K562 (cell line): ENCODE measurements around the gene VPS35L. TPM values are rescaled to one million over a fixed set of nuclear protein-coding genes. Genes with fewer than 3 reads are reported as not detected.

Source experiments
- BACH1 ChIP-seq: fragments of 200-800 bp; sonication (Bioruptor generic); IDR thresholded peaks from 2 replicates; pipeline ENCODE4 v1.6.1; 2016; ENCODE audit warnings: missing genetic modification characterization, missing compliant biosample characterization
- CHAMP1 ChIP-seq: fragments of 450-650 bp; IDR thresholded peaks from 2 replicates; pipeline ENCODE4 v1.6.1; 2016; ENCODE audit warnings: mild to moderate bottlenecking
- CHD4 ChIP-seq: fragments of 200-600 bp; sonication (generic); IDR thresholded peaks from 3 replicates; pipeline ENCODE4 v1.6.1; 2012; ENCODE audit warnings: low read depth, mild to moderate bottlenecking, mixed read lengths, low read length, inconsistent platforms; ENCODE audit not compliant: insufficient read depth, insufficient replicate concordance, poor library complexity, severe bottlenecking
- E2F4 ChIP-seq: sonication (generic); formaldehyde crosslinking; IDR thresholded peaks from 2 replicates; pipeline ENCODE4 v1.8.0; 2022; ENCODE audit warnings: mild to moderate bottlenecking, low read depth, missing genetic modification reagents
- ELF1 ChIP-seq: fragments of 200-800 bp; sonication (Bioruptor generic); IDR thresholded peaks from 2 replicates; pipeline ENCODE4 v1.6.1; 2016; ENCODE audit warnings: missing genetic modification characterization, missing compliant biosample characterization
- MLX ChIP-seq, 2 experiments: fragments of 450-650 bp in 1 of 2; sonication (generic) in 1 of 2; formaldehyde crosslinking; conservative IDR thresholded peaks; 2 replicates each; pipeline versions ENCODE4 v1.4.0 to v1.8.1; 2020 to 2022; ENCODE audit warnings: mild to moderate bottlenecking in 1 of 2, missing genetic modification reagents in 1 of 2
- MYBL2 ChIP-seq, 2 experiments: fragments of 450-650 bp in 1 of 2; sonication (generic) in 1 of 2; formaldehyde crosslinking in 1 of 2; IDR thresholded peaks; 2 replicates each; pipeline versions ENCODE4 v1.6.1 to v1.8.1; 2017 to 2022; ENCODE audit warnings: borderline replicate concordance in 1 of 2, inconsistent platforms in 1 of 2, low read depth in 1 of 2, mild to moderate bottlenecking in 1 of 2, missing genetic modification reagents in 1 of 2, moderate library complexity in 1 of 2
- RAD21 ChIP-seq, 2 experiments: fragments of 250-450 bp in 1 of 2; fragments of 450-650 bp in 1 of 2; sonication (Bioruptor Pico) in 1 of 2; formaldehyde crosslinking in 1 of 2; IDR thresholded peaks in 1 of 2; conservative IDR thresholded peaks in 1 of 2; 2 replicates each; pipeline versions ENCODE4 v1.4.0 to v1.8.0; 2020 to 2022; ENCODE audit warnings: mild to moderate bottlenecking in 2 of 2, moderate library complexity in 1 of 2
- RFX1 ChIP-seq: fragments of 450-650 bp; IDR thresholded peaks from 2 replicates; pipeline ENCODE4 v1.6.1; 2016; ENCODE audit warnings: mild to moderate bottlenecking, moderate library complexity
- RNF2 ChIP-seq: sonication (generic); IDR thresholded peaks from 2 replicates; pipeline ENCODE4 v1.6.1; 2016
- SP2 ChIP-seq: IDR thresholded peaks from 2 replicates; pipeline ENCODE4 v1.6.1; 2011; ENCODE audit warnings: mild to moderate bottlenecking, low read depth, low read length, moderate library complexity; ENCODE audit not compliant: poor library complexity, severe bottlenecking; ENCODE audit errors: extremely low read depth
- ZNF507 ChIP-seq: conservative IDR thresholded peaks from 2 replicates; pipeline ENCODE4 v1.6.1; 2017; ENCODE audit warnings: missing genetic modification characterization, missing compliant biosample characterization
- ZNF766 ChIP-seq: fragments of 200-800 bp; sonication (Bioruptor generic); conservative IDR thresholded peaks from 2 replicates; pipeline ENCODE4 v1.6.1; 2016; ENCODE audit warnings: missing genetic modification characterization, missing compliant biosample characterization
- polyA plus RNA-seq, 8 experiments: library from polyadenylated mRNA; depleted of rRNA in 4 of 8; stranded (reverse) in 5 of 8; unstranded in 3 of 8; fragments of >200 nt; fragmentation: Nextera tagmentation in 2 of 8; fragmentation: Illumina TruSeq in 1 of 8; extraction: Ambion mirVana in 2 of 8; extraction: Trizol in 1 of 8; gene quantifications; 2 replicates each; pipeline versions ENCODE4 v1.2.1 to v1.2.3, GENCODE V29; 2011 to 2014; ENCODE audit warnings: inconsistent platforms in 1 of 8, missing spikeins in 1 of 8
- total RNA-seq, 7 experiments: library from RNA; depleted of rRNA in 6 of 7; stranded (reverse); fragments of >200 nt in 6 of 7; fragmentation: Illumina TruSeq in 2 of 7; extraction: Trizol in 2 of 7; gene quantifications; 2 replicates each; pipeline versions ENCODE4 v1.2.1 to v1.2.3, GENCODE V29; 2011 to 2021; ENCODE audit warnings: low replicate concordance in 1 of 7
- TF ChIP-seq, protein P1 (sequence below): sonication (generic); formaldehyde crosslinking; IDR thresholded peaks from 2 replicates; pipeline ENCODE4 v1.8.1; 2023; ENCODE audit warnings: mild to moderate bottlenecking, missing genetic modification reagents
- TF ChIP-seq, protein P2 (sequence below), 2 experiments: fragments of 450-650 bp in 1 of 2; sonication (generic) in 1 of 2; formaldehyde crosslinking in 1 of 2; IDR thresholded peaks in 1 of 2; conservative IDR thresholded peaks in 1 of 2; 2 replicates each; pipeline versions ENCODE4 v1.6.1 to v1.8.1; 2016 to 2023; ENCODE audit warnings: mild to moderate bottlenecking in 2 of 2, moderate library complexity in 2 of 2, inconsistent platforms in 1 of 2, missing genetic modification reagents in 1 of 2
- TF ChIP-seq, protein P3 (sequence below): fragments of 450-650 bp; IDR thresholded peaks from 2 replicates; pipeline ENCODE4 v1.6.1; 2016; ENCODE audit warnings: low read depth, mild to moderate bottlenecking, moderate library complexity

The VPS35L gene
- total and polyA plus RNA-seq, 9 of the 15 experiments (the other 6 are each of a cell fraction or from before 2014, with no cell fraction given), result 10.2 to 30.4 (median 20.1) TPM

DNA sequence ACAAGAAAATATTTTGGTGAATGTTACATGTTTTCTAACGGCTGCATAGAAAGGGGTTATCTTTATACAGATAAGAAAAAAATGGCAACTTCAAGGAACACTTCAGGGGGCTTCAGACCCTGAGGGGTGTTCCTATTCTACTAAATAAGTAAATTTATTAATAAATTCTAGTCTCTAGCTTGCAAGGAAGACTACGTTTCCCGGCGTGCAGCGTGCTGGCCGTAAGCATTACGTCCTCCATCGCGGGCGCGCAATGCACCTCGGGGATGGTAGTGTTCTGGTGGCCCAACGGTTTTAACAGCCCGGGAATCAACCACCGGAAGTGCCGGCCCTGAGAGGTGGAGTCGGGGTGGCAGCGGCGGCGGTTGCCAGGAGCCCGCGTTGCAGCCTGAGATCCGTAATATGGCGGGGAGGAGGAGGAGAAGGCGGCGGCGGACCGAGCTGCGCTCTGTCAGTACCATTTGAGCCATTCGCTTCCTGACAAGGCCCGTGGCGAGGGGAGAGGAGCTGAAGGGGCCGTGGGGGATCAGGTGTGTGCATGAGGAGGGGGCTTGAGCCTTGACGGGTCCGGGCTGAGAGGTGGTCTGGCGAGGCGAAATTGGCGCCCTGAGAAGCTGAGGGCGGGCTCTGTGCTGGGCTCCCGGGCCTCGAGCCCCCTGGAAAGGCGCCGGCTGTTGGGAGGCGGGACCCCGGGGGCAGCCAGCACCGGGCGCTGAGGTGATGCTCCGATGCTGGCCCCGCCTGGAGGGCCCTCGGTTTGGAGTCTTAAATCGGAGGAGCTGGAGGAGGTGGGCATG, 31.7 kb upstream of the VPS35L start, which contains the start of gene CCP110 (continued):
- TF ChIP-seq CHAMP1 (no peak), RNF2 (0 out of 2 replicates have a peak, but pooled peaks have one; percentile 13), RAD21 (CRISPR knock-in tag; conservative IDR thresholded peaks at IDR 0.05 in 1 of 2, IDR thresholded peaks at IDR 0.05 in 1 of 2) (no peak), BACH1 (no peak), MLX (CRISPR knock-in tag; conservative IDR thresholded peaks at IDR 0.05) (no peak), E2F4 (CRISPR knock-in tag) (peak; percentile 67; the same call in 1 of the 2 replicates), MYBL2 (IDR thresholded peaks at IDR 0.05; ENCODE audit: low read depth) (peak; percentile 88), MYBL2 (CRISPR knock-in tag; IDR thresholded peaks at IDR 0.05; ENCODE audit: borderline replicate concordance) (no peak), SP2 (no peak), ELF1 (tag) (peak; percentile 82), ZNF766 (peak; percentile 93), RFX1 (peak; percentile 93), CHD4 (no peak), ZNF507 (tag) (no peak)
- TF ChIP-seq, protein P1, sequence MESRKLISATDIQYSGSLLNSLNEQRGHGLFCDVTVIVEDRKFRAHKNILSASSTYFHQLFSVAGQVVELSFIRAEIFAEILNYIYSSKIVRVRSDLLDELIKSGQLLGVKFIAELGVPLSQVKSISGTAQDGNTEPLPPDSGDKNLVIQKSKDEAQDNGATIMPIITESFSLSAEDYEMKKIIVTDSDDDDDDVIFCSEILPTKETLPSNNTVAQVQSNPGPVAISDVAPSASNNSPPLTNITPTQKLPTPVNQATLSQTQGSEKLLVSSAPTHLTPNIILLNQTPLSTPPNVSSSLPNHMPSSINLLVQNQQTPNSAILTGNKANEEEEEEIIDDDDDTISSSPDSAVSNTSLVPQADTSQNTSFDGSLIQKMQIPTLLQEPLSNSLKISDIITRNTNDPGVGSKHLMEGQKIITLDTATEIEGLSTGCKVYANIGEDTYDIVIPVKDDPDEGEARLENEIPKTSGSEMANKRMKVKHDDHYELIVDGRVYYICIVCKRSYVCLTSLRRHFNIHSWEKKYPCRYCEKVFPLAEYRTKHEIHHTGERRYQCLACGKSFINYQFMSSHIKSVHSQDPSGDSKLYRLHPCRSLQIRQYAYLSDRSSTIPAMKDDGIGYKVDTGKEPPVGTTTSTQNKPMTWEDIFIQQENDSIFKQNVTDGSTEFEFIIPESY (CRISPR knock-in tag), result 0 out of 2 replicates have a peak, but pooled peaks have one; percentile 17
- TF ChIP-seq, protein P2, sequence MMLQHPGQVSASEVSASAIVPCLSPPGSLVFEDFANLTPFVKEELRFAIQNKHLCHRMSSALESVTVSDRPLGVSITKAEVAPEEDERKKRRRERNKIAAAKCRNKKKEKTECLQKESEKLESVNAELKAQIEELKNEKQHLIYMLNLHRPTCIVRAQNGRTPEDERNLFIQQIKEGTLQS (IDR thresholded peaks at IDR 0.05), result no peak
- TF ChIP-seq, protein P2 (CRISPR knock-in tag; conservative IDR thresholded peaks at IDR 0.05), result no peak
- TF ChIP-seq, protein P3, sequence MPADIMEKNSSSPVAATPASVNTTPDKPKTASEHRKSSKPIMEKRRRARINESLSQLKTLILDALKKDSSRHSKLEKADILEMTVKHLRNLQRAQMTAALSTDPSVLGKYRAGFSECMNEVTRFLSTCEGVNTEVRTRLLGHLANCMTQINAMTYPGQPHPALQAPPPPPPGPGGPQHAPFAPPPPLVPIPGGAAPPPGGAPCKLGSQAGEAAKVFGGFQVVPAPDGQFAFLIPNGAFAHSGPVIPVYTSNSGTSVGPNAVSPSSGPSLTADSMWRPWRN, result no peak
